GM12874 (cell line): ENCODE measurements around the gene BPIFB6.

Experiments used
- TF ChIP-seq, protein P1 (sequence below): IDR thresholded peaks from 2 replicates; pipeline ENCODE4 v1.5.1; 2011; ENCODE audit warnings: low read depth, mild to moderate bottlenecking, control low read depth, low read length, moderate library complexity; ENCODE audit not compliant: insufficient read depth

The BPIFB6 gene

DNA sequence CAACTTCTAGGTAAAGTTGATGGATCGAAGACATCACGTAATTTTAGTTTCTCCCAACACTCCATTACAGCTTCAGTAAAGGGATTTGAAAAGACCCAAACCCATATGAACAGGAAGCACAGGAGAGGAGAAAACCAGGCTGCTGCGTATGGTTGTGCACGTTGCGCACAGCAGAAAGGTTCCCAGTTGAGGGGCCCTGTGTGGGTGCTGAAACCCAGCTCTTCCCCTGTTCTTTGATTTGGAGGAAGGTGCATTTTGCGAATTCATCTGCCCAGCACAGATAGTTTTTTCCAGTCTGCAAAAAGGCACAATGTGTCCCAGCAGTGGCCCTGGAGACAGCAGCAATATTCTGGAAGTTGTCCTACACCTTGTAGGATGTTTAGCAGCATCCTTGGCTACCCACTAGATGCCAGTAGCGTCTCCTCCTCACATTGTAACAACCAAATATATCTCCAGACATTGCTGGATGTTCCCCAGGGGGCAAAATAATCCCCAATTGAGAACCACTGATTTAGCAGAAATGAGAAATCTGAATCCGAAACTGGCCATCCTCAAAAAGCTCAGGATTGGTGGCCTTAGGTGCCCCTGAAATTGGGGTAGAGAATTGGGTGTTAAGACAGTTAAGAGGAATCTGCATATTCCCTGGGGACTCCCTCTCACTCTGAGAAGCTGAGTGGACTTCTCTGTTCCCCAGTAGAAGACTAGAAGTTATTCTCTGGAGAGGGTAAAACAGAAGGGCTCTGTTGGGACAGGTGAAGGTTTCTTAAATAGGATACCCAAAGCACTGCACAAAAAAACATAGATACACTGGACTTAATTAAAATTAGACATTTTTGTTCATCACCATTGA lies 39.4 kb upstream of the BPIFB6 start:
- TF ChIP-seq, protein P1, sequence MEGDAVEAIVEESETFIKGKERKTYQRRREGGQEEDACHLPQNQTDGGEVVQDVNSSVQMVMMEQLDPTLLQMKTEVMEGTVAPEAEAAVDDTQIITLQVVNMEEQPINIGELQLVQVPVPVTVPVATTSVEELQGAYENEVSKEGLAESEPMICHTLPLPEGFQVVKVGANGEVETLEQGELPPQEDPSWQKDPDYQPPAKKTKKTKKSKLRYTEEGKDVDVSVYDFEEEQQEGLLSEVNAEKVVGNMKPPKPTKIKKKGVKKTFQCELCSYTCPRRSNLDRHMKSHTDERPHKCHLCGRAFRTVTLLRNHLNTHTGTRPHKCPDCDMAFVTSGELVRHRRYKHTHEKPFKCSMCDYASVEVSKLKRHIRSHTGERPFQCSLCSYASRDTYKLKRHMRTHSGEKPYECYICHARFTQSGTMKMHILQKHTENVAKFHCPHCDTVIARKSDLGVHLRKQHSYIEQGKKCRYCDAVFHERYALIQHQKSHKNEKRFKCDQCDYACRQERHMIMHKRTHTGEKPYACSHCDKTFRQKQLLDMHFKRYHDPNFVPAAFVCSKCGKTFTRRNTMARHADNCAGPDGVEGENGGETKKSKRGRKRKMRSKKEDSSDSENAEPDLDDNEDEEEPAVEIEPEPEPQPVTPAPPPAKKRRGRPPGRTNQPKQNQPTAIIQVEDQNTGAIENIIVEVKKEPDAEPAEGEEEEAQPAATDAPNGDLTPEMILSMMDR = no peak

DNA sequence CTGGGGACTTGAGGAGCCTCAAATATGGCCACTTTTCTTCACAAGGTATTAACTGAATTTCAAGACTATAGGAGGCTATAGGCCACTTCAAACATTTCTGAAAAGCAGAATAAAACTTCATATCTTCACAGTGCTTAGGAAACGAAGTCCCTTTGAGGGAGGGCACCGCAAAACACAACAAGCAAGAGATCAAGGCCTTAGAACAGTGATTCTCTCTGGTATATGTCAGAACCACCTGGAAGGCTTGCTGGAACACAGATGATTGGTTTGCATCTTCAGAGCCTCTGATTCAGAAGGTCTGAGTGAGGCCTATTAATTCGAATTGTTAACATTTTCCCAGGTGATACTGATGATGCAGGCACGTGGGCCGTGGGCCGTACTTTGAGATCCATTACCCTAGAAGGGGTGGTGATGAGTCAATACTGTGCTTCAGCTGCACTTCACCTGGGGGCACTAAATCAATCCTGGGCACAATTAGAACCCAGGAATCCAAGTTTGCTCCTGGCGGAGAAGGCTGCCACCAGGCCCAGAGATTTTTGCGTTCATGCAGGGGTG lies 37.9 kb upstream of the BPIFB6 start:
- TF ChIP-seq, protein P1 = no peak

DNA sequence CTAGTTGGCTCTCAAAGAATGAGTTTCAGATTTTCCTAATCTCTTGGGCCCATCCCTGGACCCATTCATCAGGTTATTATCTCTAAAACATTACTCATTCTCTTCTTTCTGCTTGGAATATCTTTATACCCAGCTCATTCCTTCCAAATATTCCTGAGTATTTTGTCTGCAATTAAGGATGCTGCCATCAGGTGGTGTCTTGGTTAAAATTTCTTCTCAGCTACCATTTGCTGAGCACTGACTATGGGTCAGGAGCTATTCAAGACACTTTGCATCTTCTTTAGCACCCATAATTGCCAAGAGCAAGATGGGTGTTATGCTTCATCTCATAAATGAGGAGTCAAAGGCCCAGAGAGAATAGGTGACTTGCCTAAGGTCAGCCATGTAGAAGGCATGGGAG lies 35.6 kb upstream of the BPIFB6 start:
- TF ChIP-seq, protein P1 = no peak

DNA sequence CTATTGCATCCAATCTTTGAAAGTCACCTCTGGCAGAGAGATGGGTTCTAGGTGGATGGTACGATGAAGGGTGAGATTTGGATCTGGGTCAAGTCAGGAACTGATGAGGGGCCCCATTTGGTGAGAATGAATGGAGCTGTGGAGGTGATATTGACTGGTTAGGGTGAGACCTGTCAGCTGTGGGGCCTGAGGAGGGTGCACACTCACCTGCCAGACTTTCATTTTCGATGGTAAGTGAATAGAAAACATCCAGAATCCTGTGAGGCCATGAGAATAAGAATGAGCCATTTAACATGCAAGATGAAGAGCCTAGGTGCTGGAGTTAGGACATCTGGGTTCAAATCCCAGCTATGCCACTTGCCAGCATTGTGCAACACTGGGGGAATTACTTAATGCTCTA lies 34.0 kb upstream of the BPIFB6 start:
- TF ChIP-seq, protein P1 = no peak

DNA sequence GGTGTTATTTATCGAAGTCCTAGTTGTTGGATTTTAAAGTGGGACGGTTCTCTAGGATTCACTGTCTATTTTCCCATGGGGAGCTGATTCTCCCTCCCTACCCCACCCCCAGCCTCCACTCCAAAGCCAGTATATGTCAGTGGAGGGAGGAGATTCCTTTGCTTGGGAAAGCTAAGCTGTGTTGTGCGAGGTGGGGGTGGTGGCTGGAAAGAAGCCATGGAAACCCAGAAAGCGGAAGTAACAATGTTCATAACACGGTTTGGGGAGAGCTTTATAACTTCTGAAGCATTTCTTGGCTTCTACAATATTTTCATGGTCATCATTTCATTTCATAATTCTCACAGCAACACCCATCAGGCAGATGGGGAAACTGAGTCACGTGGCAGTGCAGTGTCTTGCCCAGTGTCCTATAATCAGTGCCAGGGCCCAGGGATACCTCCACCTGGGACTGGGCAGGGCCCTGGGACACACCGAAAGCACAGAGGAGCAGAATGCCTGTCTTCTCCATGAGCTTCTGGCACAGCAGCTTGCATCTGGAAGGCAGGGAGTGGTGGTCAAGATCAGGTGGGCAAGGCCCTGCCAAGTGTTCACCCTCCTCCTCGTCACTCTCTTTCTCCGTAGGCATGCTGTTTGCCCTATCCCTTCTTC lies 31.7 kb upstream of the BPIFB6 start:
- TF ChIP-seq, protein P1 = no peak

DNA sequence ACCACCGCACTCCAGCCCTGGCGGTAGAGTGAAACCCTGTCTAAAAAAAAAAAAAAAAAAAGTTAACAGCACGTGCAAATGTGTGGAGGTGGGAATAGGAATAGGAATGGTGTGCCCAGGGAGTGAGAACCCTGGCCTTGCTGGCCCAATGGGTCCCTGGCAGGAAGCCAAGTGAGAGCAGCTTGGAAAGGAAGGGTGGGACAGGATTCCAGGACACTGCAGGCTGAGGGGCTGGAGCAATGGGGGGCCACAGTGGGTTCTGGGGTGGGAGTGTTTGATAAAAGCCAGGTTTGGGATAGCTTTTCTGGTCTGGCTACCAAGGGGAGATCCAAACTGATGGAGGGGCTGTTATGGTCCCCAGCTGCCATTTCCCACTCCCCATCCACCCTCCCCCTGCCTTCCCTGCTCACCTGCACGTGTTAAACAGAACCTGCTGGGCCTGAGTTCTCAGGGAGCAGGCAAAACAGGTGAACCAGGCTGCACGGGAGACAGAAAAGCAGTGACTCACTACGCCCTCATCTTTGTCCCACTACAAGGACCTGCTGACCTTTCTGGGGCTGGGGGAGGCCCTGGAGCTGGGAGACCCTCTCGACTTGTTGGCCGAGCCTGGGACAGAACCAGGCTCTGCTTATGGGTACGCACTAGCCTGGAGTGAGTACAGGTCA lies 30.5 kb upstream of the BPIFB6 start:
- TF ChIP-seq, protein P1 = no peak
